Fibroblast of skin of right quadriceps (primary cell): ENCODE data around the gene COQ8B.
"Not testable (repeated sequence)": the region's sequence is repeated elsewhere in the genome, so short reads cannot be mapped to it uniquely, and the experiment has no call there.

Experiments used
- DNase-seq: peaks from one replicate; pipeline ENCODE4 v3.0.0-alpha.2; 2013

The COQ8B gene

GRCh38 chr19:40741527-40742390, 25.1 kb upstream of the COQ8B start:
- no peak for DNase-seq

- DNase-seq, result no peak
These were observed 24.1 kb upstream of the COQ8B start for GRCh38 chr19:40740747-40741146.

- no peak for DNase-seq
These were observed 23.4 kb upstream of the COQ8B start for GRCh38 chr19:40739871-40740703.

GRCh38 chr19:40739030-40739839, 22.5 kb upstream of the COQ8B start:
- no peak for DNase-seq

- no peak for DNase-seq
These were observed 20.5 kb upstream of the COQ8B start for GRCh38 chr19:40737102-40737644.

- no peak for DNase-seq
These were observed 20.0 kb upstream of the COQ8B start for GRCh38 chr19:40736661-40737060.

- DNase-seq, result no peak
These were observed 18.5 kb upstream of the COQ8B start for GRCh38 chr19:40735013-40735771.

- no peak for DNase-seq
These were observed 16.5 kb upstream of the COQ8B start for GRCh38 chr19:40733149-40733548.

- not testable (repeated sequence) for DNase-seq
These were observed 15.6 kb upstream of the COQ8B start for GRCh38 chr19:40732304-40732703.

GRCh38 chr19:40730065-40730464, 13.4 kb upstream of the COQ8B start:
- not testable (repeated sequence) for DNase-seq

GRCh38 chr19:40726279-40726678, 9.6 kb upstream of the COQ8B start:
- no peak for DNase-seq

GRCh38 chr19:40724855-40725254, 8.2 kb upstream of the COQ8B start:
- DNase-seq, result no peak

GRCh38 chr19:40724315-40724714, 7.6 kb upstream of the COQ8B start:
- DNase-seq, result no peak

- DNase-seq, result no peak
These were observed 7.1 kb upstream of the COQ8B start for GRCh38 chr19:40723661-40724254.

- no peak for DNase-seq
These were observed 5.4 kb upstream of the COQ8B start for GRCh38 chr19:40721936-40722661.

- DNase-seq, result no peak
These were observed 4.4 kb upstream of the COQ8B start for GRCh38 chr19:40721140-40721486.

GRCh38 chr19:40719414-40719894, 2.8 kb upstream of the COQ8B start:
- DNase-seq, result no peak

- DNase-seq, result no peak
These were observed 2.2 kb upstream of the COQ8B start for GRCh38 chr19:40718774-40719391.

GRCh38 chr19:40717880-40718773, 1.4 kb upstream of the COQ8B start:
- DNase-seq, result no peak
